SIG-M5 treated with dmso at 0.1 percent for 504 hours (cell line): Measurements from ENCODE around the gene NOL8.

Experiments used
- DNase-seq: peaks from one replicate; lab custom pipeline; 2025; ENCODE audit not compliant: unreplicated experiment; lab: John Stamatoyannopoulos, UW

Gene NOL8

GRCh38 chr9:92312887-92313623 lies 12.1 kb downstream of the NOL8 start:
- DNase-seq: no peak

GRCh38 chr9:92310562-92310961 lies 14.6 kb downstream of the NOL8 start:
- DNase-seq: no peak

- no peak for DNase-seq
Observed at GRCh38 chr9:92308893-92309292, 16.3 kb downstream of the NOL8 start.

- DNase-seq: no peak
Observed at GRCh38 chr9:92300936-92301335, 24.2 kb downstream of the NOL8 start.

GRCh38 chr9:92299116-92299515 lies 26.0 kb downstream of the NOL8 start:
- DNase-seq: no peak

GRCh38 chr9:92298036-92298435 lies 27.1 kb downstream of the NOL8 start:
- no peak for DNase-seq

GRCh38 chr9:92297611-92298010 lies 27.5 kb downstream of the NOL8 start:
- no peak for DNase-seq

- DNase-seq: no peak
Observed at GRCh38 chr9:92295827-92296258, 29.3 kb downstream of the NOL8 start.

GRCh38 chr9:92295240-92295790 lies 29.8 kb downstream of the NOL8 start:
- DNase-seq: no peak

GRCh38 chr9:92294297-92294676 lies 30.9 kb downstream of the NOL8 start:
- peak; percentile 22 for DNase-seq

- peak; percentile 93 for DNase-seq
Observed at GRCh38 chr9:92293452-92294296, 31.5 kb downstream of the NOL8 start, which contains the start of gene IARS1. Gene IARS1, minus strand, starts transcription at chr9:92293697. Its CDS starts 4,278 bp downstream, at chr9:92289419.

GRCh38 chr9:92293075-92293354 lies 32.1 kb downstream of the NOL8 start:
- DNase-seq: no peak

- DNase-seq: peak; percentile 4
Observed at GRCh38 chr9:92292338-92293074, 32.6 kb downstream of the NOL8 start.

- no peak for DNase-seq
Observed at GRCh38 chr9:92291577-92291976, 33.6 kb downstream of the NOL8 start.

GRCh38 chr9:92290785-92291429 lies 34.2 kb downstream of the NOL8 start:
- no peak for DNase-seq

GRCh38 chr9:92289708-92290390 lies 35.3 kb downstream of the NOL8 start:
- no peak for DNase-seq

GRCh38 chr9:92279302-92279701 lies 45.8 kb downstream of the NOL8 start:
- no peak for DNase-seq

- DNase-seq: no peak
Observed at GRCh38 chr9:92278110-92278509, 47.0 kb downstream of the NOL8 start.

- DNase-seq: no peak
Observed at GRCh38 chr9:92276331-92277032, 48.7 kb downstream of the NOL8 start.

GRCh38 chr9:92275541-92275940 lies 49.6 kb downstream of the NOL8 start:
- DNase-seq: no peak
